ENCODE measurements around the gene AGPAT3. TPM values are rescaled to one million over a fixed set of nuclear protein-coding genes. Genes with fewer than 3 reads are reported as not detected.

AGPAT3 gene
- total and polyA plus RNA-seq, 10 of the 15 experiments (the other 5 are each of a cell fraction or from before 2014, with no cell fraction given): 1.2 to 110 (median 30.8) TPM

DNA sequence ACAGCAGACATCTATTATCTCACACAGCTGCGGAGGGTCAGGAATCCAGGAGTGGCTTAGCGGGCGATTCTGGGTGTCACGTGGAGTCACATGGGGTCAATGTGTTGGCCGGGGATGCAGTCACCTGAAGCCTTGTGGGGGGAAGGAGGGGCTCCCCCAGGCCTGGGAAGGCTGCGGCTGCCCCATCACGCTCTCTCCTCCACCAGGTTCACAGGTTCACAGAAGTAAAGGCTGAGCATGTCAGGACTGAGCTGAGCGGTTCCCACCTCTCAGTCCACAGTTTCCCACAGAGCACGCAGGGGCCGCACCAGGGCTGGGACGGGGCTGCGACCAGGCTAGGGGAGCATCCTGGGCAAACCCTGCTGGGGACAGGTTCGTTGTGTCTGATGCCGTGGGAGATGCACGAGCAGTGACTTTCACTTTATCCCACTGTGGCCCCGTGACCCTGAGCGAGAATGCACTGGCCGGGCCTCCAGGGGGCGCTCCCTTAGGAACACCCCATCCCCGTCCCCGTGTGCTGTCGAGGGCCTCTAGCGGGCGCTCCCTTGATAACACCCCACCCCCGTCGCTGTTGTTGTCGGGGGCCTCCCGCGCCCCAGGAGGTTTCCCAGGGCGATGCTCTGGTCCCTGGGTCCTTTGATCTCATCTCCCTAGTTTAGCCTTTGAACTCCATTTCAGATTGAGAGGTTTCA lies 73.9 kb downstream of the AGPAT3 start:
- in situ Hi-C loops (cut with MboI): no loop called here
- H3K9ac ChIP-seq (ENCODE audit: control insufficient read depth, insufficient read depth, low read length): peak overlapping the region; percentile 58
- CTCF ChIA-PET: interaction anchor here (0.6 to 3.2 kb wide), 25 partner anchors 9 to 209 kb away, joined by 3 to 39 read pairs (median 5); no protein-coding TSS in a partner anchor
- TF ChIP-seq, protein P1, sequence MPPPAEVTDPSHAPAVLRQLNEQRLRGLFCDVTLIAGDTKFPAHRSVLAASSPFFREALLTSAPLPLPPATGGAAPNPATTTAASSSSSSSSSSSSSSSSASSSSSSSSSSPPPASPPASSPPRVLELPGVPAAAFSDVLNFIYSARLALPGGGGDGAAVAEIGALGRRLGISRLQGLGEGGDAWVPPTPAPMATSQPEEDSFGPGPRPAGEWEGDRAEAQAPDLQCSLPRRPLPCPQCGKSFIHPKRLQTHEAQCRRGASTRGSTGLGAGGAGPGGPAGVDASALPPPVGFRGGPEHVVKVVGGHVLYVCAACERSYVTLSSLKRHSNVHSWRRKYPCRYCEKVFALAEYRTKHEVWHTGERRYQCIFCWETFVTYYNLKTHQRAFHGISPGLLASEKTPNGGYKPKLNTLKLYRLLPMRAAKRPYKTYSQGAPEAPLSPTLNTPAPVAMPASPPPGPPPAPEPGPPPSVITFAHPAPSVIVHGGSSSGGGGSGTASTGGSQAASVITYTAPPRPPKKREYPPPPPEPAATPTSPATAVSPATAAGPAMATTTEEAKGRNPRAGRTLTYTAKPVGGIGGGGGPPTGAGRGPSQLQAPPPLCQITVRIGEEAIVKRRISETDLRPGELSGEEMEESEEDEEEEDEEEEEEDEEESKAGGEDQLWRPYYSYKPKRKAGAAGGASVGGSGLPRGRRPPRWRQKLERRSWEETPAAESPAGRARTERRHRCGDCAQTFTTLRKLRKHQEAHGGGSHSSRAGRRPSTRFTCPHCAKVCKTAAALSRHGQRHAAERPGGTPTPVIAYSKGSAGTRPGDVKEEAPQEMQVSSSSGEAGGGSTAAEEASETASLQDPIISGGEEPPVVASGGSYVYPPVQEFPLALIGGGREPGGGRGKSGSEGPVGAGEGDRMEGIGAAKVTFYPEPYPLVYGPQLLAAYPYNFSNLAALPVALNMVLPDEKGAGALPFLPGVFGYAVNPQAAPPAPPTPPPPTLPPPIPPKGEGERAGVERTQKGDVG (CRISPR knock-in tag; IDR thresholded peaks at IDR 0.05): no peak
- TF ChIP-seq TBL1XR1 (IDR thresholded peaks at IDR 0.05; ENCODE audit: low read depth, low read length) (no peak), SMC3 (IDR thresholded peaks at IDR 0.05; ENCODE audit: borderline replicate concordance, low read length) (peak; percentile 87), WRNIP1 (IDR thresholded peaks at IDR 0.05; ENCODE audit: borderline replicate concordance, low read depth, low read length) (0 out of 2 replicates have a peak, but pooled peaks have one; percentile 69), MYB (IDR thresholded peaks at IDR 0.05; ENCODE audit: borderline replicate concordance, low read depth, low read length) (no peak), POLR2AphosphoS2 (IDR thresholded peaks at IDR 0.05; ENCODE audit: low read depth, low read length) (no peak), PAX8 (IDR thresholded peaks at IDR 0.05) (no peak), PAX5 (IDR thresholded peaks at IDR 0.05; ENCODE audit: borderline replicate concordance, low read depth, low read length) (peak; percentile 77; the same call in 1 of the 2 replicates), BMI1 (IDR thresholded peaks at IDR 0.05; ENCODE audit: borderline replicate concordance) (no peak)
- TF ChIP-seq, protein P2, sequence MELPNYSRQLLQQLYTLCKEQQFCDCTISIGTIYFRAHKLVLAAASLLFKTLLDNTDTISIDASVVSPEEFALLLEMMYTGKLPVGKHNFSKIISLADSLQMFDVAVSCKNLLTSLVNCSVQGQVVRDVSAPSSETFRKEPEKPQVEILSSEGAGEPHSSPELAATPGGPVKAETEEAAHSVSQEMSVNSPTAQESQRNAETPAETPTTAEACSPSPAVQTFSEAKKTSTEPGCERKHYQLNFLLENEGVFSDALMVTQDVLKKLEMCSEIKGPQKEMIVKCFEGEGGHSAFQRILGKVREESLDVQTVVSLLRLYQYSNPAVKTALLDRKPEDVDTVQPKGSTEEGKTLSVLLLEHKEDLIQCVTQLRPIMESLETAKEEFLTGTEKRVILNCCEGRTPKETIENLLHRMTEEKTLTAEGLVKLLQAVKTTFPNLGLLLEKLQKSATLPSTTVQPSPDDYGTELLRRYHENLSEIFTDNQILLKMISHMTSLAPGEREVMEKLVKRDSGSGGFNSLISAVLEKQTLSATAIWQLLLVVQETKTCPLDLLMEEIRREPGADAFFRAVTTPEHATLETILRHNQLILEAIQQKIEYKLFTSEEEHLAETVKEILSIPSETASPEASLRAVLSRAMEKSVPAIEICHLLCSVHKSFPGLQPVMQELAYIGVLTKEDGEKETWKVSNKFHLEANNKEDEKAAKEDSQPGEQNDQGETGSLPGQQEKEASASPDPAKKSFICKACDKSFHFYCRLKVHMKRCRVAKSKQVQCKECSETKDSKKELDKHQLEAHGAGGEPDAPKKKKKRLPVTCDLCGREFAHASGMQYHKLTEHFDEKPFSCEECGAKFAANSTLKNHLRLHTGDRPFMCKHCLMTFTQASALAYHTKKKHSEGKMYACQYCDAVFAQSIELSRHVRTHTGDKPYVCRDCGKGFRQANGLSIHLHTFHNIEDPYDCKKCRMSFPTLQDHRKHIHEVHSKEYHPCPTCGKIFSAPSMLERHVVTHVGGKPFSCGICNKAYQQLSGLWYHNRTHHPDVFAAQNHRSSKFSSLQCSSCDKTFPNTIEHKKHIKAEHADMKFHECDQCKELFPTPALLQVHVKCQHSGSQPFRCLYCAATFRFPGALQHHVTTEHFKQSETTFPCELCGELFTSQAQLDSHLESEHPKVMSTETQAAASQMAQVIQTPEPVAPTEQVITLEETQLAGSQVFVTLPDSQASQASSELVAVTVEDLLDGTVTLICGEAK (IDR thresholded peaks at IDR 0.05; ENCODE audit: borderline replicate concordance): no peak; the same call in 1 of the 2 replicates
- TF ChIP-seq, protein P3, sequence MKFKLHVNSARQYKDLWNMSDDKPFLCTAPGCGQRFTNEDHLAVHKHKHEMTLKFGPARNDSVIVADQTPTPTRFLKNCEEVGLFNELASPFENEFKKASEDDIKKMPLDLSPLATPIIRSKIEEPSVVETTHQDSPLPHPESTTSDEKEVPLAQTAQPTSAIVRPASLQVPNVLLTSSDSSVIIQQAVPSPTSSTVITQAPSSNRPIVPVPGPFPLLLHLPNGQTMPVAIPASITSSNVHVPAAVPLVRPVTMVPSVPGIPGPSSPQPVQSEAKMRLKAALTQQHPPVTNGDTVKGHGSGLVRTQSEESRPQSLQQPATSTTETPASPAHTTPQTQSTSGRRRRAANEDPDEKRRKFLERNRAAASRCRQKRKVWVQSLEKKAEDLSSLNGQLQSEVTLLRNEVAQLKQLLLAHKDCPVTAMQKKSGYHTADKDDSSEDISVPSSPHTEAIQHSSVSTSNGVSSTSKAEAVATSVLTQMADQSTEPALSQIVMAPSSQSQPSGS (IDR thresholded peaks at IDR 0.05; ENCODE audit: low read length): peak; percentile 76
- TF ChIP-seq, protein P4, sequence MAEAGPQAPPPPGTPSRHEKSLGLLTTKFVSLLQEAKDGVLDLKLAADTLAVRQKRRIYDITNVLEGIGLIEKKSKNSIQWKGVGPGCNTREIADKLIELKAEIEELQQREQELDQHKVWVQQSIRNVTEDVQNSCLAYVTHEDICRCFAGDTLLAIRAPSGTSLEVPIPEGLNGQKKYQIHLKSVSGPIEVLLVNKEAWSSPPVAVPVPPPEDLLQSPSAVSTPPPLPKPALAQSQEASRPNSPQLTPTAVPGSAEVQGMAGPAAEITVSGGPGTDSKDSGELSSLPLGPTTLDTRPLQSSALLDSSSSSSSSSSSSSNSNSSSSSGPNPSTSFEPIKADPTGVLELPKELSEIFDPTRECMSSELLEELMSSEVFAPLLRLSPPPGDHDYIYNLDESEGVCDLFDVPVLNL (IDR thresholded peaks at IDR 0.05; ENCODE audit: low read depth, low read length): no peak

More for the DNA sequence above, 73.9 kb downstream of the AGPAT3 start:
- peak overlapping the region; percentile 70 for H3K4me3 ChIP-seq
- ATAC-seq (peak; percentile 94), DNase-seq (ENCODE audit: low read depth, low spot score) (peak; percentile 84), FAIRE-seq (peak; percentile 97)
- peaks cover 26% of the 10 kb centered on the region for H3K79me2 ChIP-seq (ENCODE audit: control insufficient read depth, insufficient read depth, low read length)
- H3K36me3 ChIP-seq (ENCODE audit: control insufficient read depth in 2 of 2, insufficient read depth in 2 of 2, low read length in 1 of 2): peaks cover 10 to 22% of the 10 kb centered on the region in 2 experiments; a peak in 3 of 4 replicates
- no peaks in the 10 kb centered on the region for H3K27me3 ChIP-seq (replicated peaks in 1 of 2; ENCODE audit: control insufficient read depth in 2 of 2, insufficient read depth in 2 of 2, low read length in 1 of 2)
- peak overlapping the region; percentile 61 for H2AFZ ChIP-seq (ENCODE audit: control insufficient read depth, low read depth, low read length)
- peak overlapping the region; percentile 79 for H3K27ac ChIP-seq (ENCODE audit: control insufficient read depth, insufficient read depth)
- WGBS (ENCODE audit: insufficient coverage, insufficient replicate concordance, low lambda C conversion rate, missing lambda C conversion rate): 2% methylated on average over 25 of the region's 30 CpGs
- peaks cover 26% of the 10 kb centered on the region for H3K4me1 ChIP-seq (ENCODE audit: control insufficient read depth, insufficient read depth, low read length)
- intact Hi-C loops (cut with micrococcal nuclease; ENCODE audit: unreplicated experiment): loop anchor here (1.0 to 5.0 kb wide), 4 partner anchors 17 to 222 kb away; partner anchors contain the start of gene PDXK
- ChIA-PET SMC1A (ENCODE audit: uncharacterized antibody, unreplicated experiment) (interaction anchor here (0.6 to 3.8 kb wide), 13 partner anchors 16 to 206 kb away, joined by 3 to 34 read pairs (median 3); no protein-coding TSS in a partner anchor), POLR2A (interaction anchor here (0.7 to 4.3 kb wide), 7 partner anchors 12 to 1648 kb away, joined by 3 to 31 read pairs (median 5); no protein-coding TSS in a partner anchor), RAD21 (ENCODE audit: unreplicated experiment) (interaction anchor here (0.8 to 3.4 kb wide), 17 partner anchors 9 to 364 kb away, joined by 3 to 24 read pairs (median 5); partner anchors contain the start of gene RRP1)
- H3K9me3 ChIP-seq (replicated peaks; ENCODE audit: control insufficient read depth, insufficient read depth, low read length): no peaks in the 10 kb centered on the region; the same call in 2 of the 3 replicates
- H3K4me2 ChIP-seq (ENCODE audit: control insufficient read depth, insufficient read depth): peak overlapping the region; percentile 79
- no TSS peak for BruUV-seq (replicated peaks)
- H4K20me1 ChIP-seq (ENCODE audit: control insufficient read depth, insufficient read depth): no peaks in the 10 kb centered on the region
